OCI-LY7 (cell line): ENCODE data around the gene MBD3L5. TPM values are rescaled to one million over a fixed set of nuclear protein-coding genes. Genes with fewer than 3 reads are reported as not detected.

ENCODE experiments used
- BruUV-seq: library from RNA; stranded (reverse); fragments of 400-500 nt; replicated peaks from 2 replicates; lab custom pipeline; 2021; lab: Mats Ljungman, UMichigan
- CTCF ChIA-PET: fragments of 300-600 bp; sonication (Branson Sonifier 250); formaldehyde crosslinking; loops from one replicate; lab custom pipeline; 2022; ENCODE audit warnings: antibody characterized with exemption; ENCODE audit not compliant: unreplicated experiment; lab: Charles Lee
- POLR2A ChIA-PET: fragments of 300-600 bp; sonication (Branson Sonifier 250); formaldehyde crosslinking; loops from one replicate; lab custom pipeline; 2022; ENCODE audit warnings: antibody characterized with exemption; lab: Charles Lee
- DNase-seq: peaks from one replicate; pipeline ENCODE4 v3.0.0-alpha.2; 2015; ENCODE audit warnings: low spot score
- H2AFZ ChIP-seq: fragments of 200-600 bp; sonication (generic), shearing (Covaris generic); 2 replicates; pipeline ENCODE4 v1.6.1; 2014; ENCODE audit warnings: mild to moderate bottlenecking, antibody characterized with exemption, low read length, moderate library complexity
- H3K27ac ChIP-seq: fragments of 200-600 bp; sonication (generic); 2 replicates; pipeline ENCODE4 v1.5.1; 2014; ENCODE audit warnings: mixed run types, low read depth, mild to moderate bottlenecking, moderate library complexity, low read length, inconsistent platforms; ENCODE audit not compliant: poor library complexity, severe bottlenecking
- H3K36me3 ChIP-seq: fragments of 200-600 bp; sonication (generic); 2 replicates; pipeline ENCODE4 v1.6.1; 2014; ENCODE audit warnings: mild to moderate bottlenecking, antibody characterized with exemption, low read length, moderate library complexity, mixed read lengths; ENCODE audit not compliant: insufficient read depth
- H3K4me1 ChIP-seq: fragments of 200-600 bp; sonication (generic); 2 replicates; pipeline ENCODE4 v1.5.1; 2014; ENCODE audit warnings: mild to moderate bottlenecking, low read length; ENCODE audit not compliant: insufficient read depth, poor library complexity, severe bottlenecking
- H3K4me2 ChIP-seq: fragments of 200-600 bp; sonication (generic); 2 replicates; pipeline ENCODE4 v1.6.1; 2014; ENCODE audit warnings: mild to moderate bottlenecking, low read length
- H3K4me3 ChIP-seq: fragments of 200-600 bp; sonication (generic); 2 replicates; pipeline ENCODE4 v1.5.1; 2014; ENCODE audit warnings: mild to moderate bottlenecking, low read depth, low read length; ENCODE audit not compliant: poor library complexity, severe bottlenecking
- H3K79me2 ChIP-seq: fragments of 200-600 bp; sonication (generic); 2 replicates; pipeline ENCODE4 v1.6.1; 2016; ENCODE audit warnings: low read depth, mild to moderate bottlenecking, low read length, moderate library complexity, mixed read lengths; ENCODE audit not compliant: insufficient read depth
- H3K9me2 ChIP-seq: fragments of 200-600 bp; sonication (generic); 2 replicates; pipeline ENCODE4 v1.6.1; 2016; ENCODE audit warnings: mild to moderate bottlenecking, low read length, mixed read lengths; ENCODE audit not compliant: insufficient read depth
- H3K9me3 ChIP-seq: fragments of 200-600 bp; sonication (generic); 2 replicates; pipeline ENCODE4 v1.6.1; 2014; ENCODE audit warnings: mild to moderate bottlenecking, mixed run types, low read length, mixed read lengths
- H4K20me1 ChIP-seq: fragments of 200-600 bp; sonication (generic); 2 replicates; pipeline ENCODE4 v1.6.1; 2014; ENCODE audit warnings: mild to moderate bottlenecking, antibody characterized with exemption, low read length, moderate library complexity, mixed read lengths; ENCODE audit not compliant: insufficient read depth
- EZH2phosphoT487 ChIP-seq: fragments of 200-600 bp; sonication (generic); IDR thresholded peaks from 2 replicates; pipeline ENCODE4 v1.6.1; 2018; ENCODE audit warnings: low read depth, borderline replicate concordance, mild to moderate bottlenecking, mixed run types, antibody characterized with exemption, low read length, moderate library complexity, mixed read lengths
- intact Hi-C: fragments of 100-400 bp; cut with micrococcal nuclease; formaldehyde crosslinking; loops from one replicate; pipeline ENCODE4 v1.10.0; 2022; ENCODE audit not compliant: unreplicated experiment
- total RNA-seq, 2 experiments: library from RNA; depleted of rRNA in 1 of 2; stranded (reverse); fragments of >200 nt in 1 of 2; shearing (Covaris generic) in 1 of 2; gene quantifications; 2 replicates each; pipeline ENCODE4 v1.2.3, GENCODE V29; 2014 to 2022
- TF ChIP-seq, protein P1 (sequence below): fragments of 200-600 bp; sonication (generic); conservative IDR thresholded peaks from 2 replicates; pipeline ENCODE4 v1.5.1; 2014; ENCODE audit warnings: mild to moderate bottlenecking, antibody characterized with exemption, low read length, moderate library complexity, mixed read lengths

MBD3L5 gene
- total RNA-seq, 2 experiments from 2014 or later = not detected

DNA sequence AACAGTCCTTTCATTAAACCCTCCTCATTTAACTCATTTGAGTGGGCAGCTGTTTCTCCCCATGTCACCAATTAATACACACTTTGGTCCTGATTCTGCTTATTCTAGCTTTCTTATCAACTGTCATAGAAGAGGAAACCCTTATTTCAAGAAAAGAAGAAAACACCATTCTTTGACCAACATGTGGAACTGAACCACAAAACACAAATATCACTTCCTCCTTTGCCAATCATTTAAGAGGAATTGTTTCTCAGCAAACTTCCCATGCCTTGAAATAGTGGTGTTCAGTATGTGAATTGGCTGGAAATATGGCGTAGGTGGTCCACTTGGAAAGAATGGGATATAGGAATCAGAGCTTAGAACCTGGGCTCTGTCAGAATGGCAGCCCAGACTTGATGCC lies 29.6 kb upstream of the MBD3L5 start:
- no peak for DNase-seq
- intact Hi-C loops = no loop called here
- Histone ChIP-seq H2AFZ (no peak overlapping the region), H3K4me2 (no peak overlapping the region), H3K27ac (no peak overlapping the region), H3K79me2 (no peaks in the 10 kb centered on the region), H3K9me3 (no peaks in the 10 kb centered on the region), H3K4me1 (no peaks in the 10 kb centered on the region), H4K20me1 (no peaks in the 10 kb centered on the region), H3K9me2 (no peaks in the 10 kb centered on the region), H3K36me3 (no peaks in the 10 kb centered on the region), H3K4me3 (no peak overlapping the region)
- ChIA-PET CTCF (no interaction called here), POLR2A (no interaction called here)
- TF ChIP-seq, protein P1, sequence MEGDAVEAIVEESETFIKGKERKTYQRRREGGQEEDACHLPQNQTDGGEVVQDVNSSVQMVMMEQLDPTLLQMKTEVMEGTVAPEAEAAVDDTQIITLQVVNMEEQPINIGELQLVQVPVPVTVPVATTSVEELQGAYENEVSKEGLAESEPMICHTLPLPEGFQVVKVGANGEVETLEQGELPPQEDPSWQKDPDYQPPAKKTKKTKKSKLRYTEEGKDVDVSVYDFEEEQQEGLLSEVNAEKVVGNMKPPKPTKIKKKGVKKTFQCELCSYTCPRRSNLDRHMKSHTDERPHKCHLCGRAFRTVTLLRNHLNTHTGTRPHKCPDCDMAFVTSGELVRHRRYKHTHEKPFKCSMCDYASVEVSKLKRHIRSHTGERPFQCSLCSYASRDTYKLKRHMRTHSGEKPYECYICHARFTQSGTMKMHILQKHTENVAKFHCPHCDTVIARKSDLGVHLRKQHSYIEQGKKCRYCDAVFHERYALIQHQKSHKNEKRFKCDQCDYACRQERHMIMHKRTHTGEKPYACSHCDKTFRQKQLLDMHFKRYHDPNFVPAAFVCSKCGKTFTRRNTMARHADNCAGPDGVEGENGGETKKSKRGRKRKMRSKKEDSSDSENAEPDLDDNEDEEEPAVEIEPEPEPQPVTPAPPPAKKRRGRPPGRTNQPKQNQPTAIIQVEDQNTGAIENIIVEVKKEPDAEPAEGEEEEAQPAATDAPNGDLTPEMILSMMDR = no peak
- no peak for TF ChIP-seq EZH2phosphoT487
- BruUV-seq = no TSS peak

GRCh38 chr19:7004313-7004931 lies 26.0 kb upstream of the MBD3L5 start:
- no peaks in the 10 kb centered on the region for H3K4me1 ChIP-seq
- no TSS peak for BruUV-seq
- no peak overlapping the region for H2AFZ ChIP-seq
- DNase-seq = no peak
- no peak overlapping the region for H3K4me2 ChIP-seq
- no peaks in the 10 kb centered on the region for H3K36me3 ChIP-seq
- H3K4me3 ChIP-seq = no peak overlapping the region
- ChIA-PET POLR2A (no interaction called here), CTCF (no interaction called here)
- no peak overlapping the region for H3K27ac ChIP-seq
- no peaks in the 10 kb centered on the region for H3K9me2 ChIP-seq
- TF ChIP-seq, protein P1 = no peak
- no peak for TF ChIP-seq EZH2phosphoT487
- no peaks in the 10 kb centered on the region for H3K79me2 ChIP-seq
- intact Hi-C loops = no loop called here
- no peaks in the 10 kb centered on the region for H4K20me1 ChIP-seq
- no peaks in the 10 kb centered on the region for H3K9me3 ChIP-seq

DNA sequence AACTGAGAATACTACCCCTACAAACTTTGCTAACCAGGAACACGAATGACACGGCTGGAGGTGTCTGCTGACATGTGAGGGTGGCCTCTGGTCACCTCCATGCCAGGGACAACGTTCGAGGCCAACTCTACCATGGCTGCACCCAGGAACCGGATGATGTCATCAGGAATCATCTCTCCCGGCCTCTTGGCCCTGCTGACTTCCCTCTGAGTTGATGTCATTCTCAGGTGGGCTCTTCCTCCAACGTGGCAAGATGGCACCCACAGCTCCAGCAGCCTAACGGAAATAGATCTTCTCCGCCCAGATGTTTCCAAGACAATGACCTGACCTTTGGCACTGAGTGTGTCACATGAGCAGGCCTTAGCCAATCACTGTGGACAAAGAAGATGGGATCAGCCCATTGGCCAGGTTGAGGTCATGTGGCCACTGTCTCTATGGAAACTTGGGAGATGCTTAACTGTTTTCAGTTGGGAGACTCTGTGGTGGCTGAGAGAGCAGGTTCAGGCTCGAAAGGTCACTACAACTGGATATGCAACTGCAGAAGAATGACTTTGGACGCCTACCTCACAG lies 24.2 kb upstream of the MBD3L5 start:
- Histone ChIP-seq H4K20me1 (no peaks in the 10 kb centered on the region), H3K36me3 (no peaks in the 10 kb centered on the region), H3K9me3 (no peaks in the 10 kb centered on the region), H2AFZ (no peak overlapping the region), H3K9me2 (no peaks in the 10 kb centered on the region), H3K27ac (no peak overlapping the region), H3K4me1 (no peaks in the 10 kb centered on the region), H3K79me2 (no peaks in the 10 kb centered on the region), H3K4me2 (no peak overlapping the region), H3K4me3 (no peak overlapping the region)
- TF ChIP-seq EZH2phosphoT487 = no peak
- DNase-seq = peak; percentile 6
- intact Hi-C loops = no loop called here
- POLR2A ChIA-PET = no interaction called here
- CTCF ChIA-PET = no interaction called here
- no TSS peak for BruUV-seq
